ENCODE measurements around the gene PTDSS2.

DNA sequence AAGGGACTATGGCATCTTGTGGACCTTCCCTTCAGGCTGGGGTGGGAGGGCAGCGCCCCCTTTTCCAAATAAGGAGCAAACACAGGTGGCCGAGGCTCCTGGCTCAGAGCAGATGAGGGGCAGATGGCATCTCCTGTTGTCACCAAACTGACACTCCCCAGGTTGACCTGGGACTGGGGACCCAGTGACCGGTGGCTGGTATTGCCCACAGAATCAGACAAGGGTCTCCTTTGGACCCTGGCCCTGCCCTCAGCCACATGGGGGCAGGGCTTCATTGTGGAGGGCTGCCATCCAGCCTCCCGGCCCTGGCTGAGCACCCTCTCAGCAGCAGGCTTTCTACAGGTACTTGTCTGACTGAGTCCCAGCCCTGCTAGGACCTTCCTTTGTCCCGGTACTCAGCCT, 34.4 kb upstream of the PTDSS2 start:
- TF ChIP-seq, protein P1, sequence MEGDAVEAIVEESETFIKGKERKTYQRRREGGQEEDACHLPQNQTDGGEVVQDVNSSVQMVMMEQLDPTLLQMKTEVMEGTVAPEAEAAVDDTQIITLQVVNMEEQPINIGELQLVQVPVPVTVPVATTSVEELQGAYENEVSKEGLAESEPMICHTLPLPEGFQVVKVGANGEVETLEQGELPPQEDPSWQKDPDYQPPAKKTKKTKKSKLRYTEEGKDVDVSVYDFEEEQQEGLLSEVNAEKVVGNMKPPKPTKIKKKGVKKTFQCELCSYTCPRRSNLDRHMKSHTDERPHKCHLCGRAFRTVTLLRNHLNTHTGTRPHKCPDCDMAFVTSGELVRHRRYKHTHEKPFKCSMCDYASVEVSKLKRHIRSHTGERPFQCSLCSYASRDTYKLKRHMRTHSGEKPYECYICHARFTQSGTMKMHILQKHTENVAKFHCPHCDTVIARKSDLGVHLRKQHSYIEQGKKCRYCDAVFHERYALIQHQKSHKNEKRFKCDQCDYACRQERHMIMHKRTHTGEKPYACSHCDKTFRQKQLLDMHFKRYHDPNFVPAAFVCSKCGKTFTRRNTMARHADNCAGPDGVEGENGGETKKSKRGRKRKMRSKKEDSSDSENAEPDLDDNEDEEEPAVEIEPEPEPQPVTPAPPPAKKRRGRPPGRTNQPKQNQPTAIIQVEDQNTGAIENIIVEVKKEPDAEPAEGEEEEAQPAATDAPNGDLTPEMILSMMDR (IDR thresholded peaks at IDR 0.05) = no peak
- no peak for TF ChIP-seq POLR2A (IDR thresholded peaks at IDR 0.05)

All from Peyer's patch (tissue), 4 donors.